Mucosa of gallbladder (tissue), 1 donor: Measurements from ENCODE around the gene WDR93. TPM values are rescaled to one million over a fixed set of nuclear protein-coding genes. Genes with fewer than 3 reads are reported as not detected.
A peak's percentile ranks its signal among the peaks of the same experiment; 100 is the strongest.
"Not testable (repeated sequence)": the region's sequence is repeated elsewhere in the genome, so short reads cannot be mapped to it uniquely, and the experiment has no call there.

Experiments
- DNase-seq: peaks from one replicate; pipeline ENCODE4 v3.0.0-alpha.2; 2020; ENCODE audit warnings: low spot score
- total RNA-seq: library from RNA; stranded (reverse); gene quantifications from one replicate; pipeline ENCODE4 v1.2.1, GENCODE V29; 2021
- donor health status: DM: no; HTN: no; CAD: no.

The WDR93 gene
- total RNA-seq, 1 donor from 2014 or later: 0.49 TPM

- no peak for DNase-seq
Measured at GRCh38 chr15:89685995-89686394, 4.6 kb upstream of the WDR93 start.

- DNase-seq: no peak
Measured at GRCh38 chr15:89686522-89686921, 4.1 kb upstream of the WDR93 start.

- DNase-seq: not testable (repeated sequence)
Measured at GRCh38 chr15:89689930-89690275, 708 bp upstream of the WDR93 start.

GRCh38 chr15:89693091-89693490, 2.5 kb downstream of the WDR93 start:
- no peak for DNase-seq

GRCh38 chr15:89693696-89694095, 3.1 kb downstream of the WDR93 start:
- DNase-seq: no peak

- no peak for DNase-seq
Measured at GRCh38 chr15:89695198-89695597, 4.6 kb downstream of the WDR93 start.

- DNase-seq: no peak
Measured at GRCh38 chr15:89704411-89704810, 13.8 kb downstream of the WDR93 start.

DNA sequence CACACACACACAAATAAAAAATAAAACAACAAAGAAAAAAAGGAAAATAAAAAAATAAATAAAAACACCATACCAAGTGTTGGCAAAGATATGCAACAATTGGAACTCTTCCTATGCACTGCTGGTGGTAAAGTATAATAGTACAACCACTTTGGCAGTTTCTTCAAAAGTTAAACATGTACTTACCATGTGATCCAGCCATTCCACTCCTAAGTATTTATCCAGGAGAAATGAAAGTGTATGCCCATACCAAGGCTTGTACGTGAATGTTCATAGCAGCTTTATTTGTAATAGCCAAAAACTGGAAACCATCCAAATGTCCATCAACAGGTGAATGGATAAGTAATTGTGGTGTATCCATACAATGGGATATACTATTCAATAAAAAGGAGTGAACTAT, 17.0 kb downstream of the WDR93 start:
- no peak for DNase-seq

- DNase-seq: no peak
Measured at GRCh38 chr15:89714775-89715174, 24.2 kb downstream of the WDR93 start.

- no peak for DNase-seq
Measured at GRCh38 chr15:89723031-89723430, 32.4 kb downstream of the WDR93 start.

DNA sequence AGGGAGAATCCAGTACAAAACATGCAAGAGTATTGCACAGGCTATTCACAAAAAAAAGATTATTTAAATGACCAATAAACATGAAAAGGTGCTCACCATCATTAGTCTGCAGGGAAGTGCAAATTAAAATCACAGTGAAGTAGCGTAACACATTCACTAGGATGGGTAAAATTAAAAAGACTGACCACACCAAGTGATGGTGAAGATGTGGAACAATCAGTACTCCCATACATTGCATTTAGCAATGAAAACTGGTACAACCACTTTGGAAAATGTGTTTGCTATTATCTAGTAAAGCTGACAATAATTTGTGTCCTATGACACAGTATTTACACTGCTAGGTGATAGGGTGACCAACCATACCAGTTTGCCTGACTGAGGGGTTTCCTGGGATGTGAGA, 34.0 kb downstream of the WDR93 start:
- DNase-seq: no peak

DNA sequence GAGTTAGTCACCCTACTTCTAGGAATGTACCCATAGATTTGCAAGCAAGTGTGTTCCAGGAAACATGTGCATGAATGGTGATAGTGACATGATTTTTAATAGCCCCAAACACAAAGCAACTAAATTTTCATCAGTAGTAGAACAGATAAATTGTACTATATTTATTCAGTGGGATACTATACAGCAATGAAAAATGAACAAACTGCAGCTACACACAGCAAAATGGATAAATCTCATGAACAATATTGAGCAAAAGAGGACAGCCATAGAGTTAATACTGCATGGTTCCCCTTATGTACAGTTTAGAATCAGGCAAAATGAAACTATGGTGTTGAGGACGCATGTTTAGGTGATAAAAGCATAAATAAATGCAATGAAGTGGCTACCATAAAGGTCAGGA, 34.5 kb downstream of the WDR93 start:
- no peak for DNase-seq

- no peak for DNase-seq
Measured at GRCh38 chr15:89728254-89728653, 37.6 kb downstream of the WDR93 start.

DNA sequence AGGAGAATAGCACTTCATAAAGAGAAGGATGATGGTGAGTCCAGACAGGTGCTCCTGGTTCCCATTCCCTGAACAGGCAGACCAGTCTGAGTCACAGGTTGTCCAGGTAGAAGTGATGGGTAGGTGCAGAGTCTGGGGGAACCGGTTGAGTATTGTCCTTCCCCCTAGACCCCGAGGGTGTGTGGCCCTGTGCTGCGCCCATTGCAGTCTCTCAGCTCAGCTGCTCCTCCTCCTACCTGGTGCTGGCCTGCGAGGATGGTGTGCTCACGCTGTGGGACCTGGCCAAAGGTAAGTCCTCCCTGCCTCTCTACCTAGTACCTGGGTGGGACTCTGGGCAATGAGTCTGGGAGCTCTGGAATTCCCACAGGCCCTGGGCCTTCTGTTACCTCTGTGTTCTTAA, 40.7 kb downstream of the WDR93 start:
- DNase-seq: no peak

- no peak for DNase-seq
Measured at GRCh38 chr15:89732451-89733172, 42.0 kb downstream of the WDR93 start.

- DNase-seq: no peak
Measured at GRCh38 chr15:89735773-89736172, 45.2 kb downstream of the WDR93 start.

DNA sequence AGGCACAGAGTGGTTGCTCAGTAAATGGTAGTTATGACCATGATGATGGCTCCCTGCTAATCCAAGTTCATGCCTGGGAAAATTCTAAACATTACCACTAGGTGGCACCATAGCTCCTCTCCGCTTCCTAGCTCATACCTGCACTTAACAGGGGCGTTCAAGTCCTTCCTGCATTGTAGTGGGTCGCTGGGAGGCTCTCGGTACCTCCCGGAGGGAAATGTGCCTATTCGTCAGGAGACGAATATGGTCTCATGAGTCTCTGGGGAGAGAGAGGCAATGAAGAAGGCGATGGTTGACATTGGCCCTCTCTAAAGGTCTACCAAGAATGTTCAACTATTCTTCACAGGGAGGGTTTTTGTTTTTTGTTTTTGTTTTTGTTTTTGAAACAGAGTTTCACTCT, 49.5 kb downstream of the WDR93 start:
- DNase-seq: peak; percentile 69

DNA sequence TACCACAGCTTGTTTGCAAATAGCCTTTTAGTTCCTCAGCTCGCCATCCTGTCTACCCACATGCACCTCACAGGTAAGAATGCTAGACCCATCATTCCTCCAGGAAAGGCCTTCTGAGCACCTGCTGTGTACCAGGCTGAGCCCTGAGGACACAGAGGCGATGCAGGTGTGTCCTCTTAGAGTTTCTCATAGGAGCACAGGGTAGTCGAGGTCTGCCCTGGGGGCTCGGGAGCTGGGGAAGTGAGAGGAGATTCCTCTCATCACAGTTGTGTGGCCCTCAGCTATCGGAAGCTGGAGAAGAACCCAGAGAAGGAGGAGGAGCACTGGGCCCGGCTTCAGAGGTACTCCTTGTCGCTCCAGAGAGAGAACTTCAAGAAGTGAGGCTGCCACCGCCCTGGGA, 52.4 kb downstream of the WDR93 start:
- DNase-seq: no peak

DNA sequence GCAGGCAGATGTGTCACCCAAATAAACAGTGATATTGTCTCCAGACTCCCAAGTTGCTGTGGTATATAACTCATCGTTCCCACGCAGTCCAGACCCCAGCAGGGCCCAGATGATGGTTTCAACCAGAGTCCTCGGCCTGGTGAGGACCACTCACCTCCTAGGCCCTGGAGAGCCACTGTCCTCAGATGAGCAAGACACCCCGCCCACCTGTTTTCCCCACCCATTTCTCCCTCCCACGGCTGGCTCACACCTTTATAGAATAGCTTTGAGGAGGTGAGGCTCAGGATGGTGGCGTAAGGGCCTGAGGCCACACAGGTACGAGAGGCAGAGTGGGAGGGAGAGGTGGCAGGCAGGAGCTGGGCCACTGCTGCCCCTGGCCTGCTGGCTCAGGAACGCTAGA, 53.0 kb downstream of the WDR93 start:
- DNase-seq: no peak

DNA sequence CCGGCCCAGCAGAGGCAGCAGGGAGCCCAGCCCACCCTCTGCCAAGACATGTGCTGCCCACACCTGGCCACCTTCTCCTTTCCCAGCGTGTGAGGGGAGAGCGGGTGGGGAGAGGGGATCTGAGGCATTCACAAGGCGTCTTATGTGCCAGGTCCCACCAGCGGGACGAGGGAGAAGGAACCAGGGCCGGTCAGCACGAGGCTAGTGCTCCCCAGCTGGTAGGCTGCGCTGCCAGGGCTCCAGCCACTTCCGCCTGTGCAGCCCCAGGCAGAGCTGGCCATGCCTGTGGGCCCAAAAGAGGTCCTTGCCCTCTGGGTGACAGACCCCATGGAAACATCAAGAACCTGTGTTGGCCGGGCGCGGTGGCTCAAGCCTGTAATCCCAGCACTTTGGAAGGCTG, 54.5 kb downstream of the WDR93 start:
- DNase-seq: no peak

GRCh38 chr15:89745768-89746167, 55.2 kb downstream of the WDR93 start:
- no peak for DNase-seq

GRCh38 chr15:89746386-89746780, 55.8 kb downstream of the WDR93 start:
- DNase-seq: no peak

- DNase-seq: no peak
Measured at GRCh38 chr15:89747708-89748682, 57.4 kb downstream of the WDR93 start.
